ENCODE results near the gene CLTCL1. TPM values are rescaled to one million over a fixed set of nuclear protein-coding genes. Genes with fewer than 3 reads are reported as not detected.

The CLTCL1 gene
- total RNA-seq, 4 donors from 2014 or later: 1.0 to 20.5 (median 11.4) TPM

DNA sequence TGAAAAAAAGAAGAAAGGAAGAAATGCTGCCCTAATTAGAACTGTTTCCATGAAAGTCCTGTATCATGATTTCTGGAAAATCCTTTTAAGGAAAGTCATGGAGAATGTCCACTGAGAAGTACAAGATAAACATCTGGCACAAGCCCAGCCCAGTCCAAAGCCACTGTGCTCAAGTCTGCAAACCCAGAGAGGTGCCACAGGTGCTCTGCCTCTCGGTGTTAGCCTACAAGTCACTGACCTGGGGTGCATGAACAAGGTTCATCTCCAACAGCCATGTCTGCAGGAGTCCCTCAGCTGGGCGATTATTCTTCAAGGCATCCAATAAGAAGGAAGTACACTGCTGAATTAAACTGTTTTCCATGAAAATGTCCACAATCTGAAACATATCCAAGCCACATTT is 61.9 kb downstream of the CLTCL1 start:
- intact Hi-C loops (cut with DNase I; ENCODE audit: low total_unique reads): no loop called here
- no peaks in the 10 kb centered on the region for H3K27me3 ChIP-seq
- no peaks in the 10 kb centered on the region for H3K36me3 ChIP-seq
- H3K27ac ChIP-seq: no peak overlapping the region
- H3K4me3 ChIP-seq: no peak overlapping the region
- H3K4me1 ChIP-seq: no peaks in the 10 kb centered on the region
- no peak for TF ChIP-seq POLR2A (IDR thresholded peaks at IDR 0.05)
- TF ChIP-seq, protein P1, sequence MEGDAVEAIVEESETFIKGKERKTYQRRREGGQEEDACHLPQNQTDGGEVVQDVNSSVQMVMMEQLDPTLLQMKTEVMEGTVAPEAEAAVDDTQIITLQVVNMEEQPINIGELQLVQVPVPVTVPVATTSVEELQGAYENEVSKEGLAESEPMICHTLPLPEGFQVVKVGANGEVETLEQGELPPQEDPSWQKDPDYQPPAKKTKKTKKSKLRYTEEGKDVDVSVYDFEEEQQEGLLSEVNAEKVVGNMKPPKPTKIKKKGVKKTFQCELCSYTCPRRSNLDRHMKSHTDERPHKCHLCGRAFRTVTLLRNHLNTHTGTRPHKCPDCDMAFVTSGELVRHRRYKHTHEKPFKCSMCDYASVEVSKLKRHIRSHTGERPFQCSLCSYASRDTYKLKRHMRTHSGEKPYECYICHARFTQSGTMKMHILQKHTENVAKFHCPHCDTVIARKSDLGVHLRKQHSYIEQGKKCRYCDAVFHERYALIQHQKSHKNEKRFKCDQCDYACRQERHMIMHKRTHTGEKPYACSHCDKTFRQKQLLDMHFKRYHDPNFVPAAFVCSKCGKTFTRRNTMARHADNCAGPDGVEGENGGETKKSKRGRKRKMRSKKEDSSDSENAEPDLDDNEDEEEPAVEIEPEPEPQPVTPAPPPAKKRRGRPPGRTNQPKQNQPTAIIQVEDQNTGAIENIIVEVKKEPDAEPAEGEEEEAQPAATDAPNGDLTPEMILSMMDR (IDR thresholded peaks at IDR 0.05): no peak
- no peaks in the 10 kb centered on the region for H3K9me3 ChIP-seq
- no peak for DNase-seq

DNA sequence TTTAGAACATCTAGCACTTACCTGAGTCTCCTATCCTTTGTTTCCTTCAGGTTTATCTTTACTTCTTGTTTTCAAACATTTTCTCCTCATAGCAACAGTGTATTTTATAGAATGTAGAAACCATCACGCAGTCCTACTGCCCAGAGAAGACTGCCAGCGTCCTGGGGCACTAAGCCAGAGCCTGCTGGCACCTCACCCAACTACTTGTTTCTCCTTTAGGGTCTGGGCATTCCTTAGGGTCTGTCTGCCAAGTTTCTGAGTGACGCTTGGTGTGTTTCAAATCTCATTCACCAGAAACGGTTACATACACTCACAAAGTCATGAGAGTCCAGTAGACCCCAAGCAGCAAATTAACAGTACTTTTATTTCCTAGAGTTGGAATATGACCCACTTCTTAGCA is 63.3 kb downstream of the CLTCL1 start:
- H3K27ac ChIP-seq: no peak overlapping the region
- no peak for DNase-seq
- no peaks in the 10 kb centered on the region for H3K27me3 ChIP-seq
- no peak overlapping the region for H3K4me3 ChIP-seq
- no peaks in the 10 kb centered on the region for H3K36me3 ChIP-seq
- H3K4me1 ChIP-seq: no peaks in the 10 kb centered on the region
- no peaks in the 10 kb centered on the region for H3K9me3 ChIP-seq
- TF ChIP-seq POLR2A (IDR thresholded peaks at IDR 0.05): no peak
- intact Hi-C loops (cut with DNase I; ENCODE audit: low total_unique reads): no loop called here

DNA sequence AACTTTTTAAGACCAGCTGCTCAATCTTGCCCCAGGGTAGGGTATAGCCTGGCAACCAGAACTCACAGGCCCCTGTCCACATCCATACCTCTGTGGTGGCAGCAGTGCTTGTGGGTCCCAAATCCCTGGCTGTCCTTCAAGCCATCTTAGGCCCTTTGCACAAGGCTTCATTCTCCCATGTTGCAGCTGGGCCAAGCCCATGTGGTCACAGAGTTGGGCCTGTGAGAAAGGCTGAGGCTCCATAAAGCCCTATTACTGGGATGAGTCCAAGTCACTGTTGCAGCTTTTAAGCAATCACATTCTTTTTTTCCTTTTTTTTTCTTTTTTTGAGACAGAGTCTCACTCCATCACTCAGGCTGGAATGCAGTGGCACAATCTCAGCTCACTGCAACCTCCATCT is 65.1 kb downstream of the CLTCL1 start:
- Histone ChIP-seq H3K27ac (no peak overlapping the region), H3K27me3 (no peaks in the 10 kb centered on the region), H3K4me3 (no peak overlapping the region), H3K36me3 (no peaks in the 10 kb centered on the region), H3K9me3 (no peaks in the 10 kb centered on the region), H3K4me1 (no peaks in the 10 kb centered on the region)
- intact Hi-C loops (cut with DNase I; ENCODE audit: low total_unique reads): no loop called here
- no peak for DNase-seq
- no peak for TF ChIP-seq POLR2A (IDR thresholded peaks at IDR 0.05)
- TF ChIP-seq, protein P1 (IDR thresholded peaks at IDR 0.05): no peak

DNA sequence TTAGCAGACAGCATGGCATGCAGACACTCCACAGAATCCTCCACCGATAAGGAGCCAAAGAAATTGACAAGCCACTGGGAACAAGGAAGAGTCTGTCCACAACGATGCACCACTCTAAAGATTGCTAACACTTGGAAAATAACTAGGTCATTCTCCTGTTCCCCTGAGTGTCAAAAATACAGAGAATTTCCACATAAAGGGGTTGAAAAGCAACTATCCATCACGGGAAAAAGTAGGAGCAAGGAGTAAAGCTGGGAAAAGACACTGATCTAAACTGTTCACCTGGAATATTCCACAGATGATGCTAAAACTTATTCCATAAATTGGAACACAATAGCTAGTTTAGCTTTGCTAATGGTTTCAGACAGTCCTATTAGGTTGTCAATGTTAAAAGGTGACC is 66.0 kb downstream of the CLTCL1 start:
- Histone ChIP-seq H3K27me3 (no peaks in the 10 kb centered on the region), H3K9me3 (no peaks in the 10 kb centered on the region), H3K4me3 (no peak overlapping the region), H3K4me1 (no peaks in the 10 kb centered on the region), H3K27ac (no peak overlapping the region), H3K36me3 (no peaks in the 10 kb centered on the region)
- TF ChIP-seq POLR2A (IDR thresholded peaks at IDR 0.05): no peak
- TF ChIP-seq, protein P1 (IDR thresholded peaks at IDR 0.05): no peak
- DNase-seq: no peak
- intact Hi-C loops (cut with DNase I; ENCODE audit: low total_unique reads): no loop called here

DNA sequence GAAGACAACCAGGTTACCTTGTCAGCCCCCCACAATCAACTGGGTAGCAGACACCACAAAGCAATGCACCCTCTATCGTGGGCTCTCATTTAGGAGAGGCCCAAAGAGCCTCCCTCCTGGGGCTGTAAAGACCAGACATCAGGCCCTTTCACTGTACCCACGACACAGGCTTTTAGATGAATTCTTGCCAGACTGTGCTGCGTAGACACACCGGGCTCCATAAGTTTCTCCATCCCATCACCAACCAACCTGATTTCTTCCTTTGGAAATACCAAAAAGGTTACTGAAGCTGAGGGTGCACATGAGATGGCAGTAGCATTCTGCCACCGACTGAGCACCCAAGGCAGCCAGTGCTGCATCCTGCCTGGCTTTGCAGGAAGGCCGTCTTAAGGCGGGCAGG is 66.5 kb downstream of the CLTCL1 start:
- DNase-seq: no peak
- Histone ChIP-seq H3K4me1 (no peaks in the 10 kb centered on the region), H3K27ac (no peak overlapping the region), H3K36me3 (no peaks in the 10 kb centered on the region), H3K27me3 (no peaks in the 10 kb centered on the region), H3K9me3 (no peaks in the 10 kb centered on the region), H3K4me3 (no peak overlapping the region)
- intact Hi-C loops (cut with DNase I; ENCODE audit: low total_unique reads): no loop called here
- TF ChIP-seq, protein P1 (IDR thresholded peaks at IDR 0.05): no peak
- no peak for TF ChIP-seq POLR2A (IDR thresholded peaks at IDR 0.05)

DNA sequence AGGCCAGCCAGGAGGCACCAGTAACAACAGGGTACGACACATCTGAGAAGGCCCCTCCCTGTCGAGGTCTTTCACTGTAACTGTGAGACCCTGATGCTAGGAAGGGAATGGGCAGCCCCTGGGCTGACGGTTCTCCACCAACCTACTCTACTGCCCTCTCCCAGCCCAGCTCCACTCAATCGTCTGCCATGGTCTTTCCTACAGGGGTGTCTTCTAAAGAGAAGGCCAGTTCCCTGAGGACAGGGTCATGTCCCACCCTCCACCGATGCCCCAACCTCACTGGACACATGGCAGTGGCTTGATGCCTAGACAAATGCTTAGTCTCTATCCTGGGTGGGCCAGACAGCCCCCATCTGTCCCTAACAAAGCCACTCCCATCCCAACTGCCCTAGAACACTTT is 67.0 kb downstream of the CLTCL1 start:
- DNase-seq: no peak
- TF ChIP-seq, protein P1 (IDR thresholded peaks at IDR 0.05): no peak
- TF ChIP-seq POLR2A (IDR thresholded peaks at IDR 0.05): no peak
- no peaks in the 10 kb centered on the region for H3K36me3 ChIP-seq
- H3K4me3 ChIP-seq: no peak overlapping the region
- intact Hi-C loops (cut with DNase I; ENCODE audit: low total_unique reads): no loop called here
- no peak overlapping the region for H3K27ac ChIP-seq
- H3K27me3 ChIP-seq: no peaks in the 10 kb centered on the region
- H3K4me1 ChIP-seq: no peaks in the 10 kb centered on the region
- no peaks in the 10 kb centered on the region for H3K9me3 ChIP-seq
